ENCODE data around the gene USP3. TPM values are rescaled to one million over a fixed set of nuclear protein-coding genes. Genes with fewer than 3 reads are reported as not detected.
A peak's percentile ranks its signal among the peaks of the same experiment; 100 is the strongest.

USP3 gene
- total RNA-seq, 2 experiments from 2014 or later = 57.1 to 58.6 TPM

DNA sequence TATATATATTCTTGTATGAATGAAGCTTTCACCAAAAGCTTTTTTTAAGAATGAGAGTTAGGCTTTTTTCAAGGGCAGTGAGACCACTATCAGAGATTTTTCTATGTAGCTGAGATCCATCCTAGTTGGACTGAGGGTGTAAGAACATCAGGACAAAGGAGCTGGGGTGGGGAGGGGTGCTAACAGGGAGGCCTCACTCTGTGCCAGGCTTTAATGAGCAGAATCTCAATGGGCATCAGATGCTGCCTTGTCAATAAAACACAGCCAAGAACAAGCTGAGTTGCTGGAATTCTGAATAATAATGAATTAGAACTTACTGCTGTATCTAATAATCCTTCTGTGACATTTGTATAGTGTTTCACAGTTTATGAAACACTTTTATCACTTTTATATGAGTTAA lies 41.4 kb upstream of the USP3 start:
- no peak for DNase-seq
- peaks cover 2% of the 10 kb centered on the region for H3K27me3 Mint-ChIP-seq
- H3K9me3 Mint-ChIP-seq = no peaks in the 10 kb centered on the region
- H3K4me1 Mint-ChIP-seq (ENCODE audit: low read depth) = peaks cover 12% of the 10 kb centered on the region
- TF ChIP-seq, protein P1, sequence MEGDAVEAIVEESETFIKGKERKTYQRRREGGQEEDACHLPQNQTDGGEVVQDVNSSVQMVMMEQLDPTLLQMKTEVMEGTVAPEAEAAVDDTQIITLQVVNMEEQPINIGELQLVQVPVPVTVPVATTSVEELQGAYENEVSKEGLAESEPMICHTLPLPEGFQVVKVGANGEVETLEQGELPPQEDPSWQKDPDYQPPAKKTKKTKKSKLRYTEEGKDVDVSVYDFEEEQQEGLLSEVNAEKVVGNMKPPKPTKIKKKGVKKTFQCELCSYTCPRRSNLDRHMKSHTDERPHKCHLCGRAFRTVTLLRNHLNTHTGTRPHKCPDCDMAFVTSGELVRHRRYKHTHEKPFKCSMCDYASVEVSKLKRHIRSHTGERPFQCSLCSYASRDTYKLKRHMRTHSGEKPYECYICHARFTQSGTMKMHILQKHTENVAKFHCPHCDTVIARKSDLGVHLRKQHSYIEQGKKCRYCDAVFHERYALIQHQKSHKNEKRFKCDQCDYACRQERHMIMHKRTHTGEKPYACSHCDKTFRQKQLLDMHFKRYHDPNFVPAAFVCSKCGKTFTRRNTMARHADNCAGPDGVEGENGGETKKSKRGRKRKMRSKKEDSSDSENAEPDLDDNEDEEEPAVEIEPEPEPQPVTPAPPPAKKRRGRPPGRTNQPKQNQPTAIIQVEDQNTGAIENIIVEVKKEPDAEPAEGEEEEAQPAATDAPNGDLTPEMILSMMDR (IDR thresholded peaks at IDR 0.05) = no peak
- H3K27ac Mint-ChIP-seq = no peak overlapping the region
- H3K4me3 Mint-ChIP-seq = no peak overlapping the region
- CTCF ChIA-PET = interaction anchor here (0.9 to 1.8 kb wide), 6 partner anchors 12 to 174 kb away, joined by 3 to 5 read pairs (median 4); no protein-coding TSS in a partner anchor
- POLR2A ChIA-PET = interaction anchor here (1.0 kb wide), 1 partner anchor 17 kb away, joined by 3 read pairs; no protein-coding TSS in a partner anchor
- no peak for ATAC-seq
- intact Hi-C loops (cut with micrococcal nuclease) = no loop called here
- H3K36me3 Mint-ChIP-seq (ENCODE audit: low read depth) = no peaks in the 10 kb centered on the region

DNA sequence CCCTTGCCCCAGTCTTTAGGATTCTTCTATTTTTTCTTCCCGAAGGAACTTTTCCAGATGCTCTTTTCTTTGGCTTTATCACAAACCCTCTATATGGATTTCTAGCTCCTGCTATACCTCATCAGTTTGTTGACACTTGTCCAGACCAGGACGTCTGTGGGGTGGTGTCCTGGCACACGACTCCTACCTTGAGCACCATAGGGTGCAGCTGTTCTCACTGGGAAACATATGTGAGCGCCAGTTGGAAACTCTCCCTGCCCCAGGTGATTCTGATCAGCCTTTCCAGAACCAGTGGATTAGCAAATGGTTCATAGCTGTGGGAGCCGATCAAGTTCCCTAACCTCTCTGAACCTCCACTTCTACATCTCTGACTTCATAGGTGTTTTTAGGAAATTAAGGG lies 40.6 kb upstream of the USP3 start:
- ChIA-PET POLR2A (no interaction called here), CTCF (interaction anchor here (0.7 to 5.5 kb wide), 7 partner anchors 12 to 416 kb away, joined by 3 to 61 read pairs (median 3); partner anchors contain the start of gene FBXL22)
- Mint-ChIP-seq H3K36me3 (ENCODE audit: low read depth) (no peaks in the 10 kb centered on the region), H3K27ac (no peak overlapping the region), H3K27me3 (peaks cover 2% of the 10 kb centered on the region), H3K4me1 (ENCODE audit: low read depth) (peaks cover 17% of the 10 kb centered on the region), H3K4me3 (no peak overlapping the region), H3K9me3 (no peaks in the 10 kb centered on the region)
- TF ChIP-seq, protein P1 (IDR thresholded peaks at IDR 0.05) = no peak
- intact Hi-C loops (cut with micrococcal nuclease) = no loop called here
- ATAC-seq (no peak), DNase-seq (no peak)

DNA sequence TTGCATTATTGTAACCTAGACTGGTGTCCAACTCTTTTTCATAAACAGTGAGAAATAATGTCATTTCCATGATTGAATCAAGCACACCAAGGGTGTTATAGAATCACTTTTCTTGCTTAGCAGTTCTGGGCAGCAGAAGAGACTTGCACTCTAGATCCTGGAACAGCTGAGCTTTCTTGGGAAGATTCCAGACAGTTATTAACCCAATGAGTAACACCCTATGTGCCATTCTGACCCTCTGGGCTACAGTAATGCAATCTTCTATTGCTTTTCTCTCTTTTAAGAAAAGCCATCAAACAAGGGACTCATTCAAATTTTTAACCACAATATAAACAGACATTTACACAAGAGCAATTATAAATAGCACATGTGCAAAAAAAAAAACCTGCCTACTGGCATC lies 39.3 kb upstream of the USP3 start:
- ChIA-PET CTCF (interaction anchor here (0.6 to 5.5 kb wide), 6 partner anchors 11 to 177 kb away, joined by 3 to 61 read pairs (median 8); partner anchors contain the start of genes FBXL22 and USP3), POLR2A (interaction anchor here (1.5 kb wide), 1 partner anchor 115 kb away, joined by 3 read pairs; no protein-coding TSS in a partner anchor)
- no peak for ATAC-seq
- Mint-ChIP-seq H3K27me3 (peaks cover 2% of the 10 kb centered on the region), H3K4me3 (no peak overlapping the region), H3K27ac (no peak overlapping the region), H3K9me3 (no peaks in the 10 kb centered on the region), H3K36me3 (ENCODE audit: low read depth) (no peaks in the 10 kb centered on the region), H3K4me1 (ENCODE audit: low read depth) (peaks cover 24% of the 10 kb centered on the region)
- DNase-seq = no peak
- intact Hi-C loops (cut with micrococcal nuclease) = loop anchor here (5.0 kb wide), 2 partner anchors 37 to 132 kb away; partner anchors contain the start of genes FBXL22 and USP3
- TF ChIP-seq, protein P1 (IDR thresholded peaks at IDR 0.05) = no peak

DNA sequence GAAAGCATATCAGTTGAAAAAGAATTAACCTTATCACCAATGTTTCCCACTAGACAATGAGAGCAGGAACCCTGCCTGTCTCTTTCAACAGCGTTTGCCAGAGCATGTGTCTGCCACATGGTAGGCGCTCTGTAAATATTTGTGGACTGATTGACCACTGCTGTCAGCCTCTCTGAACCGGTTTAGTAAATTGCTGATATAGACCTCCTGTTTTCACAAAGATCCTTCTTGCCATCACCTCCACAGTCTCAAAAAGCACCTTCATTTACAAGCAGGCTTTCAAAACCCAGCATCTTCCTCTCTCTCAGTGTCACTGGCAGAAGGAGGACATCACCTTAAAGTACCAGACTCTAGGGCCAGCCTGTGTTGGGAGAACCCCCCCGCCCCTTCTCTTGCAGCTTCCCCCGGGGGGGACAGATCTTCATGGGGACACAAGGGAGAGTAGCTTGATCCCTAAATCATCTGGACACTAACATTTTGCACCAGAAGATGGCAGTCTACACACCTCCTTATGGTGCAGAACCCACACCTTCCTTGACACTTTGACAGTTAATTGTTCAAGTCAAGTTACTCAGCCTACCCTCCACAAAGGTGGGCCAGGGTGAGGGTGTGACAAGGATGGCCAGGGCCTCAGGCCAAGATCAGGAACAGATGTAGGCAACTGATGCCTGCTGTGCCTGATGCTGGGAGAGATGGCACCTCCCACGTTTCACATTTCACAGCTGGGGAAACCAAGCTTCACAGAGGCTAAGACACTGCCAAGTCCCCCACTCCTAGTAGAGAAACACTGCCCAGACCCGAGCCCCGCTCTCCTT lies 37.8 kb upstream of the USP3 start:
- Mint-ChIP-seq H3K27me3 (no peaks in the 10 kb centered on the region), H3K4me3 (no peak overlapping the region), H3K27ac (no peak overlapping the region), H3K9me3 (no peaks in the 10 kb centered on the region), H3K36me3 (ENCODE audit: low read depth) (no peaks in the 10 kb centered on the region), H3K4me1 (ENCODE audit: low read depth) (peaks cover 26% of the 10 kb centered on the region)
- POLR2A ChIA-PET = interaction anchor here (0.6 to 1.5 kb wide), 5 partner anchors 17 to 134 kb away, joined by 3 to 5 read pairs (median 3); no protein-coding TSS in a partner anchor
- DNase-seq (peak; percentile 68), ATAC-seq (peak; percentile 85)
- CTCF ChIA-PET = interaction anchor here (0.6 to 5.5 kb wide), 63 partner anchors 9 to 603 kb away, joined by 3 to 61 read pairs (median 5); partner anchors contain the start of gene FBXL22
- intact Hi-C loops (cut with micrococcal nuclease) = loop anchor here (5.0 kb wide), 2 partner anchors 36 to 131 kb away; partner anchors contain the start of genes FBXL22 and USP3
- TF ChIP-seq, protein P1 (IDR thresholded peaks at IDR 0.05) = peak; percentile 86

All from activated CD8-positive, alpha-beta T cell treated with anti-CD3 and anti-CD28 coated beads for 36 hours (primary cell).